ENCODE measurements around the gene NTF4. TPM values are rescaled to one million over a fixed set of nuclear protein-coding genes. Genes with fewer than 3 reads are reported as not detected.
A peak's percentile ranks its signal among the peaks of the same experiment; 100 is the strongest.

Gene NTF4
- total and polyA plus RNA-seq, 8 donors, result 0.63 to 6.2 (median 0.97) TPM

GRCh38 chr19:49097453-49098288, 33.1 kb upstream of the NTF4 start:
- H3K9me3 ChIP-seq, result no peaks in the 10 kb centered on the region
- DNase-seq, result peak in 3 of 4 donors; percentile 51 to 75 (median 65)
- intact Hi-C loops (cut with DNase I), result loop anchor here in 1 of 2 donors (5.0 kb wide), 1 partner anchor 50 kb away; no protein-coding TSS in a partner anchor
- no peak overlapping the region for H3K4me3 ChIP-seq
- H3K4me1 ChIP-seq, result peaks cover 0 to 5% of the 10 kb centered on the region in 2 donors
- peaks cover 5 to 100% of the 10 kb centered on the region in 2 donors for H3K36me3 ChIP-seq
- H3K27me3 ChIP-seq, result no peaks in the 10 kb centered on the region
- no peak overlapping the region for H3K27ac ChIP-seq
- peak; percentile 96 for ATAC-seq
- TF ChIP-seq, protein P1, sequence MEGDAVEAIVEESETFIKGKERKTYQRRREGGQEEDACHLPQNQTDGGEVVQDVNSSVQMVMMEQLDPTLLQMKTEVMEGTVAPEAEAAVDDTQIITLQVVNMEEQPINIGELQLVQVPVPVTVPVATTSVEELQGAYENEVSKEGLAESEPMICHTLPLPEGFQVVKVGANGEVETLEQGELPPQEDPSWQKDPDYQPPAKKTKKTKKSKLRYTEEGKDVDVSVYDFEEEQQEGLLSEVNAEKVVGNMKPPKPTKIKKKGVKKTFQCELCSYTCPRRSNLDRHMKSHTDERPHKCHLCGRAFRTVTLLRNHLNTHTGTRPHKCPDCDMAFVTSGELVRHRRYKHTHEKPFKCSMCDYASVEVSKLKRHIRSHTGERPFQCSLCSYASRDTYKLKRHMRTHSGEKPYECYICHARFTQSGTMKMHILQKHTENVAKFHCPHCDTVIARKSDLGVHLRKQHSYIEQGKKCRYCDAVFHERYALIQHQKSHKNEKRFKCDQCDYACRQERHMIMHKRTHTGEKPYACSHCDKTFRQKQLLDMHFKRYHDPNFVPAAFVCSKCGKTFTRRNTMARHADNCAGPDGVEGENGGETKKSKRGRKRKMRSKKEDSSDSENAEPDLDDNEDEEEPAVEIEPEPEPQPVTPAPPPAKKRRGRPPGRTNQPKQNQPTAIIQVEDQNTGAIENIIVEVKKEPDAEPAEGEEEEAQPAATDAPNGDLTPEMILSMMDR (IDR thresholded peaks at IDR 0.05), result peak; percentile 98

GRCh38 chr19:49094505-49095482, 30.2 kb upstream of the NTF4 start:
- Histone ChIP-seq H3K4me1 (peaks cover 0 to 5% of the 10 kb centered on the region in 2 donors), H3K27ac (no peak overlapping the region), H3K4me3 (no peak overlapping the region), H3K9me3 (no peaks in the 10 kb centered on the region), H3K36me3 (peaks cover 11 to 100% of the 10 kb centered on the region in 2 donors), H3K27me3 (no peaks in the 10 kb centered on the region)
- ATAC-seq (no peak), DNase-seq (no peak)
- TF ChIP-seq, protein P1 (IDR thresholded peaks at IDR 0.05), result no peak
- intact Hi-C loops (cut with DNase I), result loop anchor here in 1 of 2 donors (5.0 kb wide), 1 partner anchor 53 kb away; no protein-coding TSS in a partner anchor

DNA sequence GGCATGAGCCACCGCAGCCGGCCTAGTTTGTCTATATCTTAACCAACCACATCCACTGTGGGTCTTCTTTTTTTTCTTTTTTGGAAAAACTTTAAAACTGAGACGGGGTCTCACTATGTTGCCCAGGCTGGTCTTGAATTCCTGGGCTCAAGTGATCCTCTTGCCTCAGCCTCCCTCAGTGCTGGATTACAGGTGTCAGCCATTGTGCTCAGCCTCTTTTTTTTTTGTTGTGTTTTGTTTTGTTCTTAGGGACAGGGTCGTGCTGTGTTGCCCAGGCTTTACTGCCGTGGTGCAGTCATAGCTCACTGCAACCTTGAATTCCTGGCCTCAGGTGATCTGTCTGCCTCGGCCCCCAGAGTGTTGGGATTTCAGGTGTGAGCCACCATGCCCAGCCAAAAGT, 28.1 kb upstream of the NTF4 start:
- Histone ChIP-seq H3K27ac (no peak overlapping the region), H3K9me3 (no peaks in the 10 kb centered on the region), H3K36me3 (peaks cover 6 to 100% of the 10 kb centered on the region in 2 donors), H3K4me3 (no peak overlapping the region), H3K27me3 (no peaks in the 10 kb centered on the region), H3K4me1 (peaks cover 0 to 16% of the 10 kb centered on the region in 2 donors)
- no peak for ATAC-seq
- DNase-seq, result no peak
- intact Hi-C loops (cut with DNase I), result no loop called here
- TF ChIP-seq, protein P1 (IDR thresholded peaks at IDR 0.05), result no peak

DNA sequence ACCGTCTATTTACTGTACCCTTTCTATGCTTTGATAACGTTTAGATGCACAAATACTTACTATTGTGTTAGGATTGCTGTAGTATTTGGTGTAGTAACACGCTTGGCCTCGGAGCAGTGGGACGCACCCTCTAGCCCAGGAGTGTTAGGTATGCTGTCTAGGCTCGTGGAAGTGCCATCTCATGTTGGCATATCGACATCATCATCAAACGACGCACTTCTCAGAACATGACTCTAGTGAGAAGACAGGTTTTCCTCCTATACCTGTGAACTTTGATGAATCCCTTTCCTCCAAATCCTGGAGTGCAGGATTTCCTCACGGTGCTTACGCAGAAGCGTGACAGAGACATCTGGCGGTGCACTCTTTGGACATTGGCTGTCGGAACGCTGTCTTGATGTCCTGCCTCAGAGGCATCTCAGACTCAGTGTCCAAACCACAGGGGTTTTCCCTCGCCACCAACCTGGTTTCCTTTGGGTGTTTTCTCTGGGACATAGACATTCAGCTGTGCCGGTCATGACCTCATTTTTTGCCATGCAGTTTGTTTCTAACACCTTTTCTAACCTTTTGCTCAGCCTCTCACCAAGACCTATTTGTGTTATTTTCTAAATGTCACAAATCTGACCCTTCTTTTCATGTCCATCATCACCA, 26.9 kb upstream of the NTF4 start:
- TF ChIP-seq, protein P1 (IDR thresholded peaks at IDR 0.05), result no peak
- Histone ChIP-seq H3K4me1 (peaks cover 6 to 28% of the 10 kb centered on the region in 2 donors), H3K27ac (no peak overlapping the region), H3K36me3 (peaks cover 6 to 96% of the 10 kb centered on the region in 2 donors), H3K9me3 (no peaks in the 10 kb centered on the region), H3K4me3 (no peak overlapping the region), H3K27me3 (no peaks in the 10 kb centered on the region)
- ATAC-seq, result no peak
- no peak for DNase-seq
- intact Hi-C loops (cut with DNase I), result no loop called here
